HepG2 (cell line): ENCODE data around the gene TXNDC11. TPM values are rescaled to one million over a fixed set of nuclear protein-coding genes. Genes with fewer than 3 reads are reported as not detected.
A peak's percentile ranks its signal among the peaks of the same experiment; 100 is the strongest.

Source experiments
- CHD4 ChIP-seq: fragments of 200-600 bp; sonication (generic); IDR thresholded peaks from 2 replicates; pipeline ENCODE4 v1.7.0; 2017; ENCODE audit warnings: mild to moderate bottlenecking, low read length, borderline replicate concordance
- GMEB2 ChIP-seq: IDR thresholded peaks from 2 replicates; pipeline ENCODE4 v1.6.1; 2016; ENCODE audit warnings: missing biosample characterization, missing genetic modification reagents, low read depth
- NFRKB ChIP-seq: fragments of 450-650 bp; IDR thresholded peaks from 2 replicates; pipeline ENCODE4 v1.6.1; 2017
- PHF5A ChIP-seq: IDR thresholded peaks from one replicate; pipeline ENCODE4 v1.6.1; 2018; ENCODE audit warnings: low read depth, missing genetic modification reagents; ENCODE audit not compliant: unreplicated experiment
- PHF8 ChIP-seq: sonication (generic); formaldehyde crosslinking; IDR thresholded peaks from 2 replicates; pipeline ENCODE4 v1.5.0; 2020; ENCODE audit warnings: missing genetic modification reagents
- POGZ ChIP-seq: sonication (generic); formaldehyde crosslinking; IDR thresholded peaks from 2 replicates; pipeline ENCODE4 v1.4.0; 2020; ENCODE audit warnings: mild to moderate bottlenecking, missing genetic modification reagents
- RFX3 ChIP-seq: IDR thresholded peaks from 2 replicates; pipeline ENCODE4 v1.6.1; 2016; ENCODE audit warnings: missing biosample characterization, missing genetic modification reagents
- SALL2 ChIP-seq: sonication (generic); formaldehyde crosslinking; IDR thresholded peaks from 2 replicates; pipeline ENCODE4 v1.8.1; 2023; ENCODE audit warnings: mild to moderate bottlenecking, missing genetic modification reagents, inconsistent platforms
- ZBTB49 ChIP-seq: sonication (generic); formaldehyde crosslinking; IDR thresholded peaks from 2 replicates; pipeline ENCODE4 v1.4.0; 2020; ENCODE audit warnings: missing genetic modification reagents, borderline replicate concordance
- ZMYM2 ChIP-seq: sonication (generic); formaldehyde crosslinking; IDR thresholded peaks from 2 replicates; pipeline ENCODE4 v1.8.0; 2022; ENCODE audit warnings: mild to moderate bottlenecking, missing genetic modification reagents
- ZNF224 ChIP-seq: sonication (generic); formaldehyde crosslinking; IDR thresholded peaks from 2 replicates; pipeline ENCODE4 v1.5.0; 2020; ENCODE audit warnings: mild to moderate bottlenecking, missing genetic modification reagents
- ZNF496 ChIP-seq: sonication (generic); formaldehyde crosslinking; IDR thresholded peaks from 2 replicates; pipeline ENCODE4 v1.8.1; 2023; ENCODE audit warnings: mild to moderate bottlenecking, moderate library complexity, missing genetic modification reagents; ENCODE audit not compliant: insufficient replicate concordance
- ZNF619 ChIP-seq: sonication (generic); formaldehyde crosslinking; IDR thresholded peaks from 2 replicates; pipeline ENCODE4 v1.4.0; 2020; ENCODE audit warnings: mild to moderate bottlenecking, missing genetic modification reagents
- polyA plus RNA-seq, 8 experiments: library from polyadenylated mRNA; depleted of rRNA in 3 of 8; stranded (reverse) in 7 of 8; unstranded in 1 of 8; fragments of >200 nt; fragmentation: Illumina TruSeq in 4 of 8; extraction: Trizol in 4 of 8; gene quantifications; 2 replicates each; pipeline versions ENCODE4 v1.2.1 to v1.2.3, GENCODE V29; 2011 to 2016; ENCODE audit warnings: low read depth in 4 of 8, missing spikeins in 1 of 8, mixed read lengths in 1 of 8; ENCODE audit not compliant: insufficient read depth in 1 of 8
- total RNA-seq, 5 experiments: library from RNA; depleted of rRNA; stranded (reverse); fragments of >200 nt; fragmentation: Illumina TruSeq; extraction: Trizol; gene quantifications; 2 replicates each; pipeline ENCODE4 v1.2.3, GENCODE V29; 2016; ENCODE audit warnings: low read depth in 1 of 5
- TF ChIP-seq, protein P1 (sequence below): sonication (generic); formaldehyde crosslinking; IDR thresholded peaks from 2 replicates; pipeline ENCODE4 v1.8.1; 2023; ENCODE audit warnings: mild to moderate bottlenecking, missing genetic modification reagents
- TF ChIP-seq, protein P2 (sequence below): sonication (generic); formaldehyde crosslinking; IDR thresholded peaks from 2 replicates; pipeline ENCODE4 v1.5.0; 2020; ENCODE audit warnings: mild to moderate bottlenecking, missing genetic modification reagents, moderate library complexity
- TF ChIP-seq, protein P3 (sequence below), 2 experiments: sonication (generic) in 1 of 2; formaldehyde crosslinking in 1 of 2; IDR thresholded peaks; 2 replicates each; pipeline versions ENCODE4 v1.5.1 to v1.6.1; 2011 to 2020; ENCODE audit warnings: borderline replicate concordance in 1 of 2, low read depth in 1 of 2, low read length in 1 of 2, mild to moderate bottlenecking in 1 of 2, missing genetic modification reagents in 1 of 2, moderate library complexity in 1 of 2
- TF ChIP-seq, protein P4 (sequence below): sonication (generic); formaldehyde crosslinking; IDR thresholded peaks from 2 replicates; pipeline ENCODE4 v1.5.0; 2020; ENCODE audit warnings: mild to moderate bottlenecking, missing genetic modification reagents, borderline replicate concordance

TXNDC11 gene
- total and polyA plus RNA-seq, 2 of the 13 experiments (the other 11 are each of a cell fraction or from before 2014, with no cell fraction given): 74.9 to 123 TPM

DNA sequence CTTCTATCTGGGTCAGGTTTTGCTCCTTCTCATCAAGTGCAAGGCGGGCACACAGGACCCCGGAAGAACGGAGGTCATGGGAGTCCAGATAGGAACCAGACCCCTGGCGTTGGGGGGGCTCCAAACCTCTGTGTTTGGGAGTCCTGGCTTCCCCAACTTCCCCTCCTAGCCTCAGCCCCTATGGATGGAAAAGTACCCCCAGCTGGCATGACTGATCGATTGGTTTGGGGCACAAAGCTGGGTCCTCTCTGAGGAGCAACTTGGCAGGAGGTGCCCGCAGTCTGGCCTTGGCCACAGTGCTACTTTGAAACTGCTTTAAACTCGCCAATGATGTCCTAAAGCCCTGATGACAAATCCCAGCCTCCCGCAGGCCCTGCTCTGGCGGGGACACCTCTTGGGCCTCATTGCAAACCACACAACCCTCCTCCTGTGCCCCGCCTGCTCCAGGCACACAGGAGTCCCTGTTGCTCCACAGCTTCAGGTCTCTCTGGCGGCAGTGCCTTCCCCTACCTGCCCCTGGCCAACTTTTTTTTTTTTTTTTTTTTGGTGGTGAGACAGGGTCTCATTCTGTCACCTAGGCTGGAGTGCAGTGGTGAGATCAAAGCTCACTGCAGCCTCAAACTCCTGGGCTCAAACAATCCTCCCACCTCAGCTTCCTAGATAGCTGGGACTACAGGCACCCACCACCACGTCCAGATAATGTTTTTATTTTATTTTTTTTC is 112.5 kb downstream of the TXNDC11 start (continued):
- TF ChIP-seq, protein P1, sequence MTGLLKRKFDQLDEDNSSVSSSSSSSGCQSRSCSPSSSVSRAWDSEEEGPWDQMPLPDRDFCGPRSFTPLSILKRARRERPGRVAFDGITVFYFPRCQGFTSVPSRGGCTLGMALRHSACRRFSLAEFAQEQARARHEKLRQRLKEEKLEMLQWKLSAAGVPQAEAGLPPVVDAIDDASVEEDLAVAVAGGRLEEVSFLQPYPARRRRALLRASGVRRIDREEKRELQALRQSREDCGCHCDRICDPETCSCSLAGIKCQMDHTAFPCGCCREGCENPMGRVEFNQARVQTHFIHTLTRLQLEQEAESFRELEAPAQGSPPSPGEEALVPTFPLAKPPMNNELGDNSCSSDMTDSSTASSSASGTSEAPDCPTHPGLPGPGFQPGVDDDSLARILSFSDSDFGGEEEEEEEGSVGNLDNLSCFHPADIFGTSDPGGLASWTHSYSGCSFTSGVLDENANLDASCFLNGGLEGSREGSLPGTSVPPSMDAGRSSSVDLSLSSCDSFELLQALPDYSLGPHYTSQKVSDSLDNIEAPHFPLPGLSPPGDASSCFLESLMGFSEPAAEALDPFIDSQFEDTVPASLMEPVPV (CRISPR knock-in tag): no peak
- TF ChIP-seq GMEB2 (CRISPR knock-in tag) (no peak), PHF8 (CRISPR knock-in tag) (no peak), SALL2 (CRISPR knock-in tag) (no peak), ZMYM2 (CRISPR knock-in tag) (peak; percentile 60; the same call in 1 of the 2 replicates), PHF5A (CRISPR knock-in tag) (no peak), ZNF496 (CRISPR knock-in tag) (no peak), RFX3 (CRISPR knock-in tag) (no peak), ZNF619 (CRISPR knock-in tag) (no peak), ZNF224 (CRISPR knock-in tag) (no peak), NFRKB (no peak), POGZ (CRISPR knock-in tag) (no peak), CHD4 (no peak), ZBTB49 (CRISPR knock-in tag) (no peak)
- TF ChIP-seq, protein P2, sequence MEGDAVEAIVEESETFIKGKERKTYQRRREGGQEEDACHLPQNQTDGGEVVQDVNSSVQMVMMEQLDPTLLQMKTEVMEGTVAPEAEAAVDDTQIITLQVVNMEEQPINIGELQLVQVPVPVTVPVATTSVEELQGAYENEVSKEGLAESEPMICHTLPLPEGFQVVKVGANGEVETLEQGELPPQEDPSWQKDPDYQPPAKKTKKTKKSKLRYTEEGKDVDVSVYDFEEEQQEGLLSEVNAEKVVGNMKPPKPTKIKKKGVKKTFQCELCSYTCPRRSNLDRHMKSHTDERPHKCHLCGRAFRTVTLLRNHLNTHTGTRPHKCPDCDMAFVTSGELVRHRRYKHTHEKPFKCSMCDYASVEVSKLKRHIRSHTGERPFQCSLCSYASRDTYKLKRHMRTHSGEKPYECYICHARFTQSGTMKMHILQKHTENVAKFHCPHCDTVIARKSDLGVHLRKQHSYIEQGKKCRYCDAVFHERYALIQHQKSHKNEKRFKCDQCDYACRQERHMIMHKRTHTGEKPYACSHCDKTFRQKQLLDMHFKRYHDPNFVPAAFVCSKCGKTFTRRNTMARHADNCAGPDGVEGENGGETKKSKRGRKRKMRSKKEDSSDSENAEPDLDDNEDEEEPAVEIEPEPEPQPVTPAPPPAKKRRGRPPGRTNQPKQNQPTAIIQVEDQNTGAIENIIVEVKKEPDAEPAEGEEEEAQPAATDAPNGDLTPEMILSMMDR: no peak
- TF ChIP-seq, protein P3, sequence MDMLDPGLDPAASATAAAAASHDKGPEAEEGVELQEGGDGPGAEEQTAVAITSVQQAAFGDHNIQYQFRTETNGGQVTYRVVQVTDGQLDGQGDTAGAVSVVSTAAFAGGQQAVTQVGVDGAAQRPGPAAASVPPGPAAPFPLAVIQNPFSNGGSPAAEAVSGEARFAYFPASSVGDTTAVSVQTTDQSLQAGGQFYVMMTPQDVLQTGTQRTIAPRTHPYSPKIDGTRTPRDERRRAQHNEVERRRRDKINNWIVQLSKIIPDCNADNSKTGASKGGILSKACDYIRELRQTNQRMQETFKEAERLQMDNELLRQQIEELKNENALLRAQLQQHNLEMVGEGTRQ (IDR thresholded peaks at IDR 0.05; ENCODE audit: low read depth, low read length): no peak
- TF ChIP-seq, protein P3 (CRISPR knock-in tag; IDR thresholded peaks at IDR 0.05; ENCODE audit: borderline replicate concordance): no peak
- TF ChIP-seq, protein P4, sequence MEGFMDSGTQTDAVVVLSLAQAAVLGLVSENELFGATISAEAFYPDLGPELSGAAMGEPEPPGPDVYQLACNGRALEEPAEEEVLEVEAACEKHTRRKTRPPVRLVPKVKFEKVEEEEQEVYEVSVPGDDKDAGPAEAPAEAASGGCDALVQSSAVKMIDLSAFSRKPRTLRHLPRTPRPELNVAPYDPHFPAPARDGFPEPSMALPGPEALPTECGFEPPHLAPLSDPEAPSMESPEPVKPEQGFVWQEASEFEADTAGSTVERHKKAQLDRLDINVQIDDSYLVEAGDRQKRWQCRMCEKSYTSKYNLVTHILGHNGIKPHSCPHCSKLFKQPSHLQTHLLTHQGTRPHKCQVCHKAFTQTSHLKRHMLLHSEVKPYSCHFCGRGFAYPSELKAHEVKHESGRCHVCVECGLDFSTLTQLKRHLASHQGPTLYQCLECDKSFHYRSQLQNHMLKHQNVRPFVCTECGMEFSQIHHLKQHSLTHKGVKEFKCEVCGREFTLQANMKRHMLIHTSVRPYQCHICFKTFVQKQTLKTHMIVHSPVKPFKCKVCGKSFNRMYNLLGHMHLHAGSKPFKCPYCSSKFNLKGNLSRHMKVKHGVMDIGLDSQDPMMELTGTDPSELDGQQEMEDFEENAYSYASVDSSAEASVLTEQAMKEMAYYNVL (CRISPR knock-in tag): no peak
